Measurements from ENCODE around the gene SASH3. TPM values are rescaled to one million over a fixed set of nuclear protein-coding genes. Genes with fewer than 3 reads are reported as not detected.

The SASH3 gene
- total RNA-seq, 2 donors from 2014 or later: 2.9 to 4.5 TPM

DNA sequence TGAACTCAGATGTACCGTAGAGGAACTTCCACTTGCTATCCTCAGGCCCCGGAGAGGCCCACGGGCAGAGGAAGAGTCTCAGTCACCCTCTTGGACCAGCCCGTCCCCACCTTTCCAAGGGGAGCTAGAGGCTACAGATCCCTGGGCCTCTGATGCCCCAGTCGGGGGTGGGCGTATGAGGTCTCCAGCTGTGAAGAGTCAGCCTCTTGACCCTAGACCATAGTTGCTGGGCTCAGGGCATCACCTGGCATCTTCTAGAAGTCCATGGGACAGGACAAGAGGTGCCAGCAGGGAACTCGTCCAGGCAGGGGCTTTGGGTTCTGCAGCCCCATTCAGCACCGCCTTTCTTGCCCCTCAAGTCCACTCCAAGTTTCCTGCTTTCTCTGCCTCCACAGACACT, 11.6 kb downstream of the SASH3 start:
- intact Hi-C loops (cut with DNase I): no loop called here
- DNase-seq: no peak
- H3K4me3 ChIP-seq: no peak overlapping the region

DNA sequence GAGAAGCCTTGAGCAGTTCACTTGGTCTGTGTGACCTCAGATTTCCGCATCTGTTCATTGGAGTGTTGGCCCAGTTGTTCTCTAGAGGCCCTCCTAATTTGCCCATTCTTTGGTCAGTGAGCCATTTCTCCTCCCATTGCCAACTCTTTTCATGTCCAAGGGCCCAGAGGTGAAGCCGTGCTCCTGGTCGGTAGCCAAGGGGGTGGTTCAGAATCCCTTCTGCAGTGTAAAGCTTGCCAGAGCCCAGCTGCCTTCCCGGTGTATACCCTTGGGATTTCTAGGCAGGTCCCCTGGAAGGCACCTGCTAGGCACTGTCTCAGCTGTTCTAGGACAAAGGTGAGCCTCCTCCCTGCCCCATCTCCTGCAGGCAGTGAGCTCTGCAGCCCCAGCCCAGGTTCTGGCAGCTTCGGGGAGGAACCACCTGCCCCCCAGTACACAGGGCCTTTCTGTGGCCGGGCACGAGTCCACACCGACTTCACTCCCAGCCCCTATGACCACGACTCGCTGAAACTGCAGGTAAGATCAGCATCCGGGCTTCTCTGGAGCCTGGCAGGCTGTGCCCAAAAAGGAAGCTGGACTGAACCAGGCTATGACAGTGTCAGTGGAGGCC, 12.3 kb downstream of the SASH3 start:
- intact Hi-C loops (cut with DNase I): no loop called here
- Histone ChIP-seq H3K9me3 (no peaks in the 10 kb centered on the region), H3K27ac (no peak overlapping the region), H3K36me3 (no peaks in the 10 kb centered on the region), H3K9ac (ENCODE audit: low read depth in 2 of 2, low read length in 2 of 2) (no peak overlapping the region), H3K4me1 (no peaks in the 10 kb centered on the region), H3K27me3 (no peaks in the 10 kb centered on the region), H3K4me3 (no peak overlapping the region)
- TF ChIP-seq, protein P1, sequence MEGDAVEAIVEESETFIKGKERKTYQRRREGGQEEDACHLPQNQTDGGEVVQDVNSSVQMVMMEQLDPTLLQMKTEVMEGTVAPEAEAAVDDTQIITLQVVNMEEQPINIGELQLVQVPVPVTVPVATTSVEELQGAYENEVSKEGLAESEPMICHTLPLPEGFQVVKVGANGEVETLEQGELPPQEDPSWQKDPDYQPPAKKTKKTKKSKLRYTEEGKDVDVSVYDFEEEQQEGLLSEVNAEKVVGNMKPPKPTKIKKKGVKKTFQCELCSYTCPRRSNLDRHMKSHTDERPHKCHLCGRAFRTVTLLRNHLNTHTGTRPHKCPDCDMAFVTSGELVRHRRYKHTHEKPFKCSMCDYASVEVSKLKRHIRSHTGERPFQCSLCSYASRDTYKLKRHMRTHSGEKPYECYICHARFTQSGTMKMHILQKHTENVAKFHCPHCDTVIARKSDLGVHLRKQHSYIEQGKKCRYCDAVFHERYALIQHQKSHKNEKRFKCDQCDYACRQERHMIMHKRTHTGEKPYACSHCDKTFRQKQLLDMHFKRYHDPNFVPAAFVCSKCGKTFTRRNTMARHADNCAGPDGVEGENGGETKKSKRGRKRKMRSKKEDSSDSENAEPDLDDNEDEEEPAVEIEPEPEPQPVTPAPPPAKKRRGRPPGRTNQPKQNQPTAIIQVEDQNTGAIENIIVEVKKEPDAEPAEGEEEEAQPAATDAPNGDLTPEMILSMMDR (IDR thresholded peaks at IDR 0.05): no peak
- DNase-seq: no peak

More for the DNA sequence above, 11.6 kb downstream of the SASH3 start:
- Histone ChIP-seq H3K9ac (ENCODE audit: low read depth in 2 of 2, low read length in 2 of 2) (no peak overlapping the region), H3K27me3 (no peaks in the 10 kb centered on the region), H3K36me3 (no peaks in the 10 kb centered on the region), H3K27ac (no peak overlapping the region), H3K4me1 (no peaks in the 10 kb centered on the region), H3K9me3 (no peaks in the 10 kb centered on the region)
- TF ChIP-seq, protein P1 (IDR thresholded peaks at IDR 0.05): no peak

DNA sequence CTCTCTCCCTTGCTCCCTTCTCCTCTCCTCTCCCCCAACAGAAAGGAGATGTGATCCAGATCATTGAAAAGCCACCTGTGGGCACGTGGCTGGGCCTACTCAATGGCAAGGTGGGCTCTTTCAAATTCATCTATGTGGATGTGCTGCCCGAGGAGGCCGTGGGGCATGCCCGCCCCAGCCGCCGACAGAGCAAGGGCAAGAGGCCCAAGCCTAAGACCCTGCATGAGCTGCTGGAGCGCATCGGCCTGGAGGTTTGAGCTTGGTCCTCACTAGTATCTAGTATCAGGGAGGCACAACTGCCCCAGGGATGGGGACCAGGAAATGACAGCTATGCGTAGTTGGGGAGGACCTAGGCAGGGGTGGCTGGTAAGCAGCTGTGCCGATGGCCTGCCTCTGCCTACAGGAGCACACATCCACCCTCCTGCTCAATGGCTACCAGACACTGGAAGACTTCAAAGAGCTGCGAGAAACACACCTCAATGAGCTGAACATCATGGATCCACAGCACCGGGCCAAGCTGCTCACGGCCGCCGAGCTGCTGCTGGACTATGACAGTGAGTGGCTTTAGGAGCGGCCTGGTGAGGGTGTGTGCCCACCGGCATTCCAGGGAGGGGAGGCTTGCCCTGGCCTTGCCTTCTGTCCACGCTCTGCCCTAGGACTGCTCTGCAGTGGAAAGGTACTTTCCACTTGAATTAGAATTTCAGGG, 13.0 kb downstream of the SASH3 start:
- no peak overlapping the region for H3K4me3 ChIP-seq
- H3K4me1 ChIP-seq: no peaks in the 10 kb centered on the region
- H3K27me3 ChIP-seq: no peaks in the 10 kb centered on the region
- H3K36me3 ChIP-seq: no peaks in the 10 kb centered on the region
- H3K9me3 ChIP-seq: no peaks in the 10 kb centered on the region
- TF ChIP-seq, protein P1 (IDR thresholded peaks at IDR 0.05): no peak
- H3K27ac ChIP-seq: no peak overlapping the region
- no peak for DNase-seq
- intact Hi-C loops (cut with DNase I): no loop called here
- H3K9ac ChIP-seq (ENCODE audit: low read depth in 2 of 2, low read length in 2 of 2): no peak overlapping the region

DNA sequence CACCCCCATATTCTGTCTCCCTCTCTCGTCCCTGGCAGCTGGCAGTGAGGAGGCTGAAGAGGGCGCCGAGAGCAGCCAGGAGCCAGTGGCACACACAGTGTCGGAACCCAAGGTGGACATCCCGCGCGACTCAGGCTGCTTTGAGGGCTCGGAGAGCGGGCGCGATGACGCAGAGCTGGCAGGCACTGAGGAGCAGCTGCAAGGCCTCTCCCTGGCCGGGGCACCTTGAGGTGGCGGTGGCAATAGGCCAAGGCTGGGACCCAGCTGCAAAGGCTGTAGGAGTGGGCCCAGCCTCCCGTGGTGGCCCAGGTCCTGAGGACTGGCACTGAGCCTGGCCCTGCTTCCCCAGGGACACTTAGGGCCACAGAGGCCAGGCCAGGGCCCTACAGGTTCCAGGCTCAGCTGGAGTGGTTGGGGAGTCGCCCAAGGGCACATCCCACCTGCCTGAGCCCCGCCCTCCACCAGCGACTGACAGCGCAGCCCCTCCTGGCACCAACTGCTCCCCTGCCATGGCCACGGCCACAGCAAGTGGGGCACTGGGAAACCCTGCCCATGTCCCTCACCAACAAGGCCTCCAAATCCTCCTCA, 13.9 kb downstream of the SASH3 start:
- Histone ChIP-seq H3K27ac (no peak overlapping the region), H3K36me3 (no peaks in the 10 kb centered on the region), H3K4me3 (no peak overlapping the region), H3K27me3 (no peaks in the 10 kb centered on the region), H3K9ac (ENCODE audit: low read depth in 2 of 2, low read length in 2 of 2) (no peak overlapping the region), H3K9me3 (no peaks in the 10 kb centered on the region), H3K4me1 (no peaks in the 10 kb centered on the region)
- intact Hi-C loops (cut with DNase I): no loop called here
- DNase-seq: no peak
- TF ChIP-seq, protein P1 (IDR thresholded peaks at IDR 0.05): no peak

DNA sequence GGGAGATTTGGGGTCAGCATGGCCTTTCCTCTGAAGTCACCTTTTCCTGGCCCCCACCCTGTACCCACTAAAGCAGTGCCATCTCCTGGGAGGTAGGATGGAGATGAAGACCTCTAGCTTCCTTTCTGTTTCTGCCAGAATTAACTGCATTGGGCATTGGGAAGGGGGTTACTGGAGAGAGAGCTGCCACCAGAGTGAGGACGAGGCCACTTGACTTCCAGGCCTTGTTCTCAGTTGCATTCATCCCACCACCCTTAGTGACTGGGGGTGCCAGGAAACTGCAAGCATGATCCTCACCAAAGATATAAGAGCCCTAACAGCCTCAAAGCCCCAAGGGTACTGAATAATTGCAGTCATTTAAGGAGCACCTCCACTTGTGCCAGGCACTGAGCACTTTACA, 15.8 kb downstream of the SASH3 start:
- Histone ChIP-seq H3K4me3 (no peak overlapping the region), H3K27ac (no peak overlapping the region), H3K9me3 (no peaks in the 10 kb centered on the region), H3K27me3 (no peaks in the 10 kb centered on the region), H3K36me3 (no peaks in the 10 kb centered on the region), H3K9ac (ENCODE audit: low read depth in 2 of 2, low read length in 2 of 2) (no peak overlapping the region), H3K4me1 (no peaks in the 10 kb centered on the region)
- TF ChIP-seq, protein P1 (IDR thresholded peaks at IDR 0.05): no peak
- DNase-seq: no peak
- intact Hi-C loops (cut with DNase I): no loop called here

Data from colonic mucosa (tissue), 4 donors.